GM12891 (cell line): ENCODE measurements around the gene HMG20A.

Experiments
- PAX5 ChIP-seq: IDR thresholded peaks from 2 replicates; pipeline ENCODE4 v1.6.1; 2011; ENCODE audit warnings: low read length, moderate library complexity, mild to moderate bottlenecking; ENCODE audit not compliant: insufficient read depth, severe bottlenecking
- POLR2A ChIP-seq: IDR thresholded peaks from 2 replicates; pipeline ENCODE4 v1.6.1; 2011; ENCODE audit warnings: low read depth, low read length, control low read depth
- POLR2AphosphoS5 ChIP-seq: IDR thresholded peaks from 2 replicates; pipeline ENCODE4 v1.6.1; 2011; ENCODE audit warnings: low read depth, low read length, control low read depth
- POU2F2 ChIP-seq: IDR thresholded peaks from 2 replicates; pipeline ENCODE4 v1.6.1; 2011; ENCODE audit warnings: low read depth, mild to moderate bottlenecking, control low read depth, low read length, moderate library complexity
- SPI1 ChIP-seq: IDR thresholded peaks from 2 replicates; pipeline ENCODE4 v1.6.1; 2011; ENCODE audit warnings: low read depth, low read length, control low read depth
- TAF1 ChIP-seq: IDR thresholded peaks from 2 replicates; pipeline ENCODE4 v1.6.1; 2011; ENCODE audit warnings: low read depth, low read length, control low read depth

DNA sequence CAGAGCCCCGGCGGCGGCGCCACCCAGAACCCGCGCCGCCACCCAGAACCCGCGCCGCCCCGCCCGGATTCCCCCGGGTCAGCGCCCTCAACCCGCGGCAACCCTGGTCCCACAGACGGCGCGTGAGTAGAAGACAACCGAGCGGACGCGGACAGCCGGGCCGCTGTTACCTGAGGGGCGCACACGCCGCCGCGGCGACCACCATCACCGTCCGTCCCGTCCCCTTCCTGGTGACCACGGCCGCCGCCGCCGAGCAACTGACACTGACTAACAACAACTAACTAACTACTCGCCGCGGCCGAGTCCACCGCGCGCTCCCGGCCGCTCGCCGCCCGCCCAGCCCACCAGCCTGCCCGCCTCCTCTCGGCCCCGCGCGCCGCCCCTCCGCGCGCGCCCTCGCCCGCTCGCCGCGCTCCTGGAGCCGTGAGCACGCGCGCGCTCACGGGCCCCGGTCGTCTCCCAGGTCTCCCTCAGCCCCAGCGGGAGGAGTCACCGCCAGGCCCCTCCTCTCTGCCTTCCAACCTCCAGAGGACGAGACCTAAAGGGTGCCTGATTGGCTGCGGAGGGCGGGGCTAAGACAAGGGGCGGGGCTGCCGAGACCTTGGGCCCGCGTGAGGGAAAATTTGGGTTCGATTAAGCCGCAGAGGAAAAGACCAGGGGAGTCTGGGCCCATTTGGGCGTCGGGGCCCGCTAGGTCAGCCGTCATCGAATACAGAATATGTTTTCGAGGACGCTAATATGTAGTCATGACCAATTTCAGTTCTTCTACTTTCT lies 665 bp upstream of the HMG20A start, which contains the start of gene PEAK1:
- TF ChIP-seq POLR2AphosphoS5 (no peak; the same call in 1 of the 2 replicates), POLR2A (peak; percentile 51; the same call in 1 of the 2 replicates), TAF1 (peak; percentile 52; the same call in 1 of the 2 replicates), PAX5 (no peak), POU2F2 (no peak), SPI1 (no peak)
